Globus pallidus (tissue), 1 donor: ENCODE data around the gene RABGAP1L.
"Not testable (repeated sequence)": the region's sequence is repeated elsewhere in the genome, so short reads cannot be mapped to it uniquely, and the experiment has no call there.

ENCODE experiments used
- DNase-seq: peaks from one replicate; pipeline ENCODE4 v3.0.0-alpha.2; 2015; ENCODE audit warnings: low spot score

Gene RABGAP1L

GRCh38 chr1:174809755-174810280, 650.5 kb downstream of the RABGAP1L start:
- DNase-seq: no peak

DNA sequence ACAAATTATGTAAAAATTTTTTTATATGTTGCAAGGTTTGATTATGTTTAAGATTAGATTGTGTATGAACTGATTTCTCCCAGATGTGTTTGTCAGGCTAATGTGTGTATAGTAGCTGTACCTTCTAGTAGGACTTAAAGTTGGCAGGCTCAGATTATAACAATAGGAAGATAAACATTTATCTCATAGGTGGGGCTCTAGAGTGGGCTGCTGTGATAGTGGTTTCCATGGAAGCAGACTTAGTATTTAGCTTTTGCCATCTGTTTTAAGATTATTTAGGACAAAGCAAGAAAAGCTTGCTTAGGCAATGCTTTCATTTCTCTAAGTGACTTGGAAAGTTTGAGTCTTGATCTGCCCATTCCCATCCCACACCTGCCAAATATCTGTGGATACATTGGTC, 652.7 kb downstream of the RABGAP1L start:
- no peak for DNase-seq

DNA sequence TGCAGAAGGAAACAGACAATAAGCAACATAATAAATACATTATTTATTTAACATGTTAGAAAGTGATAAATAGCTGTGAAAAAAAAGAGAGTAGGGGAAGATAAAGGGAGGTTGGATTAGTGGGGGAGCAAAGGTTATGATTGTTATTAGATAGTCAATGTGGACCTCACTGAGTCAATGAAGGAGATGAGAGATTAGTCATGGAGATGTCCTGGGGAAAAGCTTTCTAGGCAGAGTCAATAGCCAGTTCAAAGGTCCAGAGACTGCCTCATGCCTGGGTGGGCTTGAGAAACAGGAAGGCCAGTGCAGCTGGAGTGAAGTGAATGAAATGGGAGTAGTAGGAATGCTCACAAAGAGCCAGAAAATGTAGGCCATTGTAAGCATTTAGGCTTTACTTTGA, 653.3 kb downstream of the RABGAP1L start:
- no peak for DNase-seq

- no peak for DNase-seq
These were observed 655.7 kb downstream of the RABGAP1L start for GRCh38 chr1:174815036-174815435.

- DNase-seq: peak; percentile 11
These were observed 656.2 kb downstream of the RABGAP1L start for GRCh38 chr1:174815474-174815908.

GRCh38 chr1:174816621-174817020, 657.3 kb downstream of the RABGAP1L start:
- DNase-seq: not testable (repeated sequence)

DNA sequence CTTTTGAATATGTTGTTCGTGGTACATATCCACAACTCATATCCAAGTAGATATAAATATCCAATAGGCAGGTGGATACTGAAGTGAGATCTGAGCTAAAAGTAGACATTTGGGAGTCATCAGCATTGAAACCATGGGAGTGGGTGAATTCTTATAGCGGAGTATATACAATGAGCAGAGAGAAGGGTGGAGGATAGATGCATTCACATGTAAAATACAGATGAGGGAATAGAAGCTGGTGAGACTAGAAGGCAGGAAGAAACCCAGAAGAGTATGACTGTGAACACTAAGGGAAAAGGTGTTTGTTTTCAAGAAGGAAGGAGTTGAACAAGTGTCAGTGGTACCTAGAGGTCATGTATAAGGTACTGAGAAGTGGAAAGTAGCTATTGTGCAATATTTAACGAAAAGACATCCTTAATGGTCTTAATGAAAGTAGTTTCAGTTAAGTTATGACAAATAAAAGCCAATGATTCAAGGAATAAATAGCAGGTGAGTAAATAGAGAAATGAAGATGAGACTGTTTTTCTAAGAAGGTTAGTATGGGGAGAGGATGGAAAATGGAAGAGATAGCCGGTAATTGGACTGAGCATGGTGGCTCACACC, 658.8 kb downstream of the RABGAP1L start:
- DNase-seq: no peak

DNA sequence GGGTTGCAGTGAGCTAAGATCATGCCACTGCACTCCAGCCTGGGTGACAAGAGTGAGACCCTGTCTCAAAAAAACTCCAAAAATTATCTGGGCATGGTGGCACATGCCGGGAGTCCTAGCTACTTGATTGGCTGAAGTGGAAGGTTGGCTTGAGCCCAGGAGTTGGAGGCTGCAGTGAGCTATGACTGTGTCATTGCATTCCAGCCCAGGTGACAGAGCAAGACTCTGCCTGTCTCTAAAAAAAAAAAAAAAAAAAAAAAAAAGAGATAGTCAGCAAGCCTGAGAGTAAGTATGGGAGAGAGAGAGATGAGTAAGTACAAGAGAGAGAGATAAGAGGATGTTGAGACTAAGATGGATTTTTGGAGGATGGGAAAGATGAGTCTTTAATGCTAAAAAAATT, 659.6 kb downstream of the RABGAP1L start:
- no peak for DNase-seq

GRCh38 chr1:174819596-174819995, 660.3 kb downstream of the RABGAP1L start:
- DNase-seq: no peak

- DNase-seq: no peak
These were observed 665.8 kb downstream of the RABGAP1L start for GRCh38 chr1:174825127-174825526.

- DNase-seq: no peak
These were observed 666.5 kb downstream of the RABGAP1L start for GRCh38 chr1:174825806-174826205.

DNA sequence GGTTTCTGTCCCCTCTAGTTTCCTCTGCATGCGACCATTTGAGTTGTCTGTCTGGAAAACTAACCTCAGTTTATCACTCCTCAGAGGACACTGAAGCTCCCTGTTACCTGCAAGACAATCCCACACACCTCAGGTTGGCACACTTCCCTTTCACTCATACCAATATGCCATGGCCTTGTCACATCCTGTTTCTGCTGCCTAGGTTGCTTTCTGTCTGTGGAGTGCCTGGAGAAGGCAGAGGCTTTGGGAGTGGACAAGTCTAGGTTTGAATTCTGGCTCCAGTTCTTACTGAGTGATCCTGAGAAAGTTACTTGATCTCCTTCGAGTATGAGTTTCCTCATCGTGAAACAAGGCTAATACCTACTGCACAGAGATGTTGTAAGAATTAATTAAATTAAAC, 668.9 kb downstream of the RABGAP1L start:
- no peak for DNase-seq

DNA sequence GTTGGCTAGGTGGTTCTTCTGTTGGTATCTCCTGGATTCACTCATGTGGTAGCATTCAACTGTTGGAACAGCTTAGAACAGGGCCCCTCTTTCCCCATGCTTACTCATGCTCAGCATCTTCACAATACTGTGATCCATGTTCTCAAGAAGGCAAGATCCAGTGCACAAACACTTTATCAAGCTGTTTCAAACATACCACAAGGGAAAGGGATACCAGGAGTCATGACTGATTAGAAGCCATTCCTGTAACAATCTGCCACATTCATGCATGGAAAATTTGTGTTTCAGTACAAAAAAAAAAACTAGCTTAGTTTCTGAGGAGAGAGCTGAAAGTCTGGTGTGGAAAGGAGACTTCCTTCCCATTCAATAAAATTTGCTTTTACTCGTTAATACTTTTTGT, 670.7 kb downstream of the RABGAP1L start:
- no peak for DNase-seq

DNA sequence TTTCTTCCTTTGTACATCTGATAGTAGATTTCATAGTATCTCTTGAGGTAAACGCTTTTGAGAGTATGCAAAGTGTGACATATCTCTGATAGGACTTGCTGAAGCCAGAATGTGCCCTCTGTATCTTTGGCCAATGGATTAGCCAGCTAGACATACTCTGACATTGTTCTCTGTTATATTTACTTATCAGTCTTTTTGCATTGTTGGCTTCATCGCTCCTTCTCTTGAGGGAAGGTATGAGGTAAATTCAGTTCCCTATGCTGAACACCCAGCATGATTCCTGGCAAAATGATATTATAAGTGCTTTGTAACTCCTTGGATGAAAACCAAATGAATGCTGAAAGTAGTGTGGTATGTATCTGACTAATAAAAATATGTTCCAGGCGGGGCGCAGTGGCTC, 677.2 kb downstream of the RABGAP1L start:
- DNase-seq: no peak

DNA sequence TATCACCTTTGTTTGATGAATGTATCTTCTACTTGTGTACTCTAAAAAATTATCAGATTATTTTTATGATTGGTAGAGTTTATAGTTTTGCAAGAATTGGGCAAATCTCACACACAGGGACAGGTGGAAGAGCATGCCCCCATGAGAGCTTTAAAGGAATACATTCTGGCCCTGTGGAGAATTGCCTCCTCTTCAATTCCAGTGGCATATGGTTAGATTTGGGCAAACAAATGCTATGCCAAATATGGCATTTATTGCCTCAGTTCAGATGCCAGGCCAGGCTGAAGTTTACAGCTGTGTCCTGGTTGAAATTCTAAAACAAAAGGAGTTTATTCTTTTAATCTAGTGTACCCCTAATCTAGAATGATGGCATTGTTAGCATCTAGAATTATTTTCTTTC, 678.1 kb downstream of the RABGAP1L start:
- DNase-seq: no peak

DNA sequence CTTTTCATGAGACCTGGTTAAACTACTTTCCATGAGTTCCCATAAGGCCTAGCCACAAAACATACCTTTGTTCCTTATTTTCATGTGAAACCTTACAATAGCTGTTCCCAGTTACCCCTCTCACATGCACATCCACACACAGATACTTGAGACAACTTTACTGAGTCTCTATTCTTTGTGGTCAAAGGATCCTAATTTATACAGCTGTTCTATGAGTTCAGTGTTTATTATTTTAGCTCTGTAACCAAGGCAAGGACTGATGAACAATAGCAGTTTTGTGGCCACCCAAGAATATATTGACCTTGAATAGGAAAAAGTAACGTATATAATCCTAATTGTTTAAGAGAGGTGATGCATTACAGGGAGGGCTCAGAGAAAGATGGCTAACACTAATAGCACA, 679.9 kb downstream of the RABGAP1L start:
- no peak for DNase-seq

GRCh38 chr1:174841747-174842146, 682.4 kb downstream of the RABGAP1L start:
- DNase-seq: no peak

GRCh38 chr1:174848593-174849560, 689.6 kb downstream of the RABGAP1L start:
- not testable (repeated sequence) for DNase-seq

DNA sequence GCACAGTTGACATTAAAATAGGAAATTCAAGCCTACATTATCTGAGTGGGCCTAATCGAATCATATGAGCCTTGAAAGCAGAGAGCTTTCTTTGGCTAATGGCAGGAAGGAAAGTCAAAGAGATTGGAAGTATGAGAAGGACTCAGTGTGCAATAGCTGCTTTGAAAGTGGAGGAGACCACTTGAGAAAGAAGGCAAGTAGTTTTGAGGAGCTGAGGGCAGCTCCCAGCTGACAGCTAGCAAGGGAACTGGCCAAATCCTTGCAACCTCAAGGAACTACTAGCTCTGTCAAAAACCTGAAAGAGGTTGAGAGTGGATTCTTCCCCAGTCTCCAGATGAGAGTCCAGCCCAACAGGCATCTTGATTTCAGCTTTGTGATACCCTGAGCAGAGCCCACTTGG, 691.4 kb downstream of the RABGAP1L start:
- DNase-seq: no peak

DNA sequence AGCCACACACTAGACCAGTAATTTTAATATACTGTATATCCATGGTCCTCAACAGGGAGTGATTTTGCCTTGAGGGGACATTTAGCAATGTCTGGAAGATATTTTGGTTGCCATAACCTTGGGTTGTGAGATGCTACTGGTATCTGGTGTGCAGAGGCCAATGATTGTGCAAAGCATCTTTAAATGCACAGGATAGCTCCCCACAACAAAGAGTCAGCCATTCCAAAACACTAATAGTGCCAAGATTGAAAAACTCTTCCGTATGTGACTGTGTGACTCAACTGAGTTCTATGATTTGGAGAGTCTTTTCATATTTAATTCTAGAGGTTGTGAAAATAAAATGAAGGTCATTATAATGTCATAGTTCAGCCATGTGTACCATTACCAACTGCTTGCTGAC, 699.0 kb downstream of the RABGAP1L start:
- DNase-seq: no peak

DNA sequence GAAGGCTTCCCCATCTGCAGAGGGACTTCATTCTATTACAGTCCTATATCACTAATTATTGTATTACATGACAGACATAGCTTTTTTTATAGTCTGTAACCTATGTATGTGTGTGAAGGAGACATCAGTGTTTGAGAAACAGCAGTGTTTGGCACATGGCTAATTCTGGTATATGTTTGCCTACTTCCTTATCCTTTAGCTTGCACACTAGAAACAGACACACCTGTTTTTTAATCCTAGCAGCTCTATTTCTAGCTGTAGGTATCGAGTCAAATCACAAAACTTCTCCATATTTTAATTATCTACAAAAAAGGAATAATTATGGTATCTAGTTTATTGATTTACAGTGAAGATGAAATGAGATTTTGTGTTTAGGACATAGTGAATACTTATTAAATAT, 711.0 kb downstream of the RABGAP1L start:
- no peak for DNase-seq

GRCh38 chr1:174871886-174872285, 712.6 kb downstream of the RABGAP1L start:
- no peak for DNase-seq

GRCh38 chr1:174872615-174873058, 713.3 kb downstream of the RABGAP1L start:
- no peak for DNase-seq
